Colonic mucosa (tissue), 4 donors: Measurements from ENCODE around the gene KLLN. TPM values are rescaled to one million over a fixed set of nuclear protein-coding genes. Genes with fewer than 3 reads are reported as not detected.
"Not testable (repeated sequence)": the region's sequence is repeated elsewhere in the genome, so short reads cannot be mapped to it uniquely, and the experiment has no call there.

ENCODE experiments used
- DNase-seq: peaks from one replicate; pipeline ENCODE4 v3.0.0-alpha.2; 2020
- H3K27ac ChIP-seq: fragments of 200-600 bp; one replicate; pipeline ENCODE4 v1.8.0; 2021
- H3K27me3 ChIP-seq: fragments of 200-600 bp; one replicate; pipeline ENCODE4 v1.8.0; 2021
- H3K36me3 ChIP-seq: fragments of 200-600 bp; one replicate; pipeline ENCODE4 v1.8.0; 2021
- H3K4me1 ChIP-seq: fragments of 200-600 bp; one replicate; pipeline ENCODE4 v1.8.0; 2021; ENCODE audit warnings: mild to moderate bottlenecking
- H3K4me3 ChIP-seq: fragments of 200-600 bp; one replicate; pipeline ENCODE4 v1.8.0; 2021
- H3K9ac ChIP-seq, 2 donors: one replicate each; pipeline ENCODE4 v1.7.0; 2013; ENCODE audit warnings: control low read depth in 2 of 2, low read depth in 2 of 2, low read length in 2 of 2
- H3K9me3 ChIP-seq: fragments of 200-600 bp; one replicate; pipeline ENCODE4 v1.8.0; 2021
- CTCF ChIP-seq: fragments of 200-600 bp; IDR thresholded peaks from one replicate; pipeline ENCODE4 v1.8.0; 2022; ENCODE audit warnings: antibody characterized with exemption, mild to moderate bottlenecking
- intact Hi-C: fragments of 100-400 bp; cut with DNase I; formaldehyde crosslinking; loops from one replicate; pipeline ENCODE4 v1.14.1; 2022
- total RNA-seq, 2 donors: library from RNA; stranded (reverse); fragmentation: NEBNext Ultra II Directional in 1 of 2; extraction: Animal tissue kit (Norgen Biotek cat#: 25700) in 1 of 2; gene quantifications; one replicate each; pipeline ENCODE4 v1.2.1, GENCODE V29; 2021
- donor health status: healthy.
- donor health status: DM: no; HTN: no; CAD: no.
- donor health status: DM: no; HTN: no; CAD: no.

KLLN gene
- total RNA-seq, 2 donors from 2014 or later, result 1.0 to 1.8 TPM

GRCh38 chr10:87852089-87852488 is 11.2 kb downstream of the KLLN start:
- no peaks in the 10 kb centered on the region for H3K4me1 ChIP-seq
- no peak overlapping the region for H3K27ac ChIP-seq
- intact Hi-C loops, result loop anchor here (5.0 kb wide), 1 partner anchor 700 kb away; no protein-coding TSS in a partner anchor
- H3K9ac ChIP-seq, result no peak overlapping the region
- H3K36me3 ChIP-seq, result no peaks in the 10 kb centered on the region
- DNase-seq, result no peak
- no peaks in the 10 kb centered on the region for H3K27me3 ChIP-seq
- H3K4me3 ChIP-seq, result no peak overlapping the region
- TF ChIP-seq CTCF, result no peak
- H3K9me3 ChIP-seq, result no peaks in the 10 kb centered on the region

DNA sequence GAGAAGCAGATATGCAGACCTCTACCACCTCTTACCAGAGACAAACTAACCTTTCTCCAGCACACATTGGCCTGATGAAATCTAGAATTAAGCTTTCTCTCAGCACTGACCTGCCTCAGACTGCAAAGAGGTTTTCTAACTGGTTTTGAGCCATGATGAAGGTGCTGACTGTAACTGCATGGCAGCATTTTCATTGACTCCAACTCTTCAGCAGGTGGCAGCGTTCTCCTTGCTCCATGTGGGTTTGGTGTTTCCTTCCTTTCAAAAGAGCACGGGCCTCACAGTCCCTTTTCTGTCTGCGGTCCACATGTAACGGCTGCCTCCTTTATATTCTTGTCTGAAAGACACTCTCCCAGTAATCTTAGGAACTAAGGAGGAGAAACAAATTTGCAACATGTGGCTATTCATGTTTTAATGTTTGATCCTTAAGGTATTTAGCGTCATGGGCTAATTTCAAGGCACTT is 12.6 kb downstream of the KLLN start:
- no peaks in the 10 kb centered on the region for H3K27me3 ChIP-seq
- DNase-seq, result peak; percentile 70
- intact Hi-C loops, result loop anchor here (5.0 kb wide), 1 partner anchor 702 kb away; no protein-coding TSS in a partner anchor
- no peaks in the 10 kb centered on the region for H3K9me3 ChIP-seq
- H3K27ac ChIP-seq, result no peak overlapping the region
- H3K4me1 ChIP-seq, result no peaks in the 10 kb centered on the region
- no peak overlapping the region for H3K4me3 ChIP-seq
- H3K9ac ChIP-seq, result no peak overlapping the region
- H3K36me3 ChIP-seq, result no peaks in the 10 kb centered on the region
- peak; percentile 49 for TF ChIP-seq CTCF

- Histone ChIP-seq H3K27me3 (no peaks in the 10 kb centered on the region), H3K27ac (no peak overlapping the region), H3K9me3 (no peaks in the 10 kb centered on the region), H3K4me3 (no peak overlapping the region), H3K4me1 (no peaks in the 10 kb centered on the region), H3K9ac (no peak overlapping the region), H3K36me3 (no peaks in the 10 kb centered on the region)
- intact Hi-C loops, result no loop called here
- no peak for TF ChIP-seq CTCF
- no peak for DNase-seq
Observed at GRCh38 chr10:87849001-87849400, 14.3 kb downstream of the KLLN start.

DNA sequence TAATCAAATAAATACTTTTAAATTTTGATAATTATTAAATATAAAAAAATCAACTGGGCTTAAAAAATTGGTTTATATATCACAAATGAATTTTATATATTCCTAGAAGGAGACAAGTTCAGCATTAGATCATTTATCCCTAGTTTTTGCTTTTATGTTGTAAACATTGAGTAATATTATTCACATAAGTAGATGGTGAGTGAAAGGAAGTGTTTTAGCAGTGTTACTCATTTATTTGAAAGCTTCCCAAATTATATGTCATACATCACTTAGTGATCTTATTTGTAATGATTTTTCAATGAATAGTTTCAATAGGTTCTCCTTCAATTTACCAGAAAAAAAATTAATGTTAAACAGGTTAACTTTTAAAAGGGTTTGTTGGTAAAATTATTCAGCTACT is 15.8 kb downstream of the KLLN start:
- Histone ChIP-seq H3K27me3 (no peaks in the 10 kb centered on the region), H3K4me3 (no peak overlapping the region), H3K36me3 (no peaks in the 10 kb centered on the region), H3K9me3 (no peaks in the 10 kb centered on the region), H3K4me1 (peaks cover 4% of the 10 kb centered on the region), H3K27ac (no peak overlapping the region), H3K9ac (no peak overlapping the region)
- intact Hi-C loops, result no loop called here
- DNase-seq, result no peak
- TF ChIP-seq CTCF, result no peak

DNA sequence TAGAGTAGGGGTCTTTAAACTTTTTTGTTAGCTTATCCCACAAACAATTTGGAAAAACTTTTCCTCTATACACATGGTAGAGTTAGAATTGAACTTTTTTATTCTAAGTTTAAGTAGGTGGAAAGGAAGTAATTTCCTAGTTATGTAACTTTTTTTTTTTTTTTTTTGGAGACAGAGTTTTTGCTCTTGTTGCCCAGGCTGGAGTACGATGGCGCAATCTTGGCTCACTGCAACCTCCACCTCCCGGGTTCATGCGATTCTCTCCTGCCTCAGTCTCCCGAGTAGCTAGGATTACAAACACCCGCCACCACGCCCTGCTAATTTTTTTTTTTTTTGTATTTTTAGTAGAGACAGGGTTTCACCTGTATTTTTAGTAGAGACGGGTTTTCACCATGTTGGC is 16.6 kb downstream of the KLLN start:
- DNase-seq, H3K36me3 ChIP-seq, H3K4me1 ChIP-seq, H3K9me3 ChIP-seq, H3K27me3 ChIP-seq, intact Hi-C loops, H3K27ac ChIP-seq, H3K9ac ChIP-seq, H3K4me3 ChIP-seq: not testable (repeated sequence)

DNA sequence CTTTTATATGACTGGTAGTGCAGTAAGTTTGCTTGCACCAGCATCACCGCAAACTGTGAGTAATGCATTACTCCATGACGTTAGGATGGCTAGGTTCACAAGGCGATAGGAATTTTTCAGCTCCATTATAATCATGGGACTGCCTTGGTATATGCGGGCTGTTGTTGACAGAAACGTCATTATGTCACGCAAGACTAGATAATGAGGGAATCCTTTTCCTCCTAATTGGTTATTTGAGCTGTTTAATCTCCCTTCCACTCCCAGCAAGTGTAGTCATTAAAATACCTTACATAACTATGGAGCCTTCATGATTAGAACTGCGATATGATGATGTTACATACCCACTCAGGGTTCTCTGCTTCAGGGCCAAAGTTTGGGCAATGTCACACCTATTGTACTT is 17.3 kb downstream of the KLLN start:
- no peaks in the 10 kb centered on the region for H3K36me3 ChIP-seq
- no peaks in the 10 kb centered on the region for H3K9me3 ChIP-seq
- H3K4me3 ChIP-seq, result no peak overlapping the region
- no peak for DNase-seq
- intact Hi-C loops, result no loop called here
- H3K27ac ChIP-seq, result no peak overlapping the region
- H3K9ac ChIP-seq, result no peak overlapping the region
- peaks cover 4% of the 10 kb centered on the region for H3K4me1 ChIP-seq
- H3K27me3 ChIP-seq, result no peaks in the 10 kb centered on the region
- no peak for TF ChIP-seq CTCF
